NCI-H446 treated with DMSO at 0.1 percent for 48 hours (cell line): ENCODE data around the gene PAPOLA.
A peak's percentile ranks its signal among the peaks of the same experiment; 100 is the strongest.
"Not testable (repeated sequence)": the region's sequence is repeated elsewhere in the genome, so short reads cannot be mapped to it uniquely, and the experiment has no call there.

ENCODE experiments used
- DNase-seq: peaks from one replicate; lab custom pipeline; 2025; lab: John Stamatoyannopoulos, UW

PAPOLA gene

DNA sequence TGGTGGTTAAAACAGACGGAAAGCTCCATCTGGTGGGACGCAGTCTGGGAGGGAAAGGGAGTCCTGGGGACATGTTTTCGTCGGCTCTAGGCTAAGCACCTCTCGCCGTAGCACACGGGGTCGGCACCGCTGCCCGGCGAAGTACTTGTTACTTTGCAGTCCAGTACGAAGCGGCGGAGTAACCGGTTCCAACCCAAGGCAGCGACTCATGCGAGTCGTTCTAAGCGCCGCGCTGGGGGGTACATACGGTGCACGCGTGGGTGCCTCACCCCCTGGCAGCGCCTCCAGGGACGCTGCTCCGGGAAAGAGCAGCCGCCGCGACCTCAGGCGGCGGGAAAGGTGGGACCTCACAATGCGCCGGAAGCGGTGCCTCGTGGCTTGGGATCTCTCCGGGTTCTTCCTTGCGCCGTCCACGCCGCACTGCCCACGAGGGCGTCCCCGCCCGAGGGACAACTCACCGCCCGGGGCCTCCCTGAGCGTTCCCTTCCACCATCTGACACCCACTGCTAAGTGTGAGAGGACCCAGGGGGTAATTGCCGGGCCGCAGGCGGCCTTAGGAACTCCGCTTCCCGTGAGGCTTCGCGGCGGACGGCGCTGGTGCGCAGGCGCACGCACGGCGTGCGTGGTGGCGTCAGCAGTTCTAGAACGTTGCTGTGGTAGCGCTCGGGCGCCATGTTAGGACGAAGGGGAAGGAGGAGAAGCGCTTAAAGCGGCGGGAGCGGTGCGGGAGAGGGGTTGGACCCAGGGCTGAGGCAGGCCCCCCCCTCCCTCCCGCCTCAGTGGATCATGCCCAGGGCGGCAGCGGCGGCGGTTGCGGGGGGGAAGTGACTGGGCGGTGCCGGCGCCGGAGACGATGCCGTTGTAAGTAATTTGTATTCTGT, at the start of gene PAPOLA:
PAPOLA (plus strand) TSS at position 643 of the 881 bp plus-strand sequence; CDS start at position 854, 211 bp downstream.
- peak; percentile 89 for DNase-seq

DNA sequence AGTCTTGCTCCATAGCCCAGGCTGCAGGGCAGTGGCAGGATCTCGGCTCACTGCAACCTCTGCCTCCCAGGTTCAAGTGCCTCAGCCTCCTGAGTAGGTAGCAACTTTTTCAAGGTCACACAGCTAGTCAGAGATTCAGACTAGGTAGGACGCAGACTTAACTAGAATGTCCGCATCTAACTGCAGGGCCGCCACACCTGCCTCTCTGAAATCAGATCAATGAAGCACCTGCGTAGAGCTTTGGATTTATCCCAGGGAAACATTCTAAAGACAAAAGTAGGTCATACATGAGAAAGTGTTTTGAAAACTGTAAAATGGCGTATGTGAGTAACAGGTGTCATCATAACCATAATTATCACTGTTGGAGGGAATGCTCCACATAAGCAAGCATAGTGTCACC, 49.5 kb upstream of the PAPOLA start:
- no peak for DNase-seq

DNA sequence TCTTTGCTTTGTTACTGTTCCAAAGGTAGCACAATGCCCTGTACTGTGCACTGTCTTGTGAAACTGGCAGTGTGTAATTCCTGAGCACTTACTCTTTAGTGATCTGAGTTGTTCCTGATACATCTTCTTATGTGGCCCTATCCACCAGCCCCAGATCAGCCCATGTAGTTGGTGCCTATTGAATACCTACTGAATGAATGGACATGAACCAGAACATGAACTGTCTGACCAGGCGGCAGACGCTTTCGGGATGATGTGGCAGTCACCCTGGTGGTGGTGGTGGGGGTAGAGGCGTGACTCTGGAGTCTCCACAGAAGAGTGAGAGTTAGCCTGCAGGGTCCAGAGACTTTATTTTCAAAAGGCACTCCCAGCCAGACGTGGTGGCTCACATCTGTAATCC, 46.6 kb upstream of the PAPOLA start:
- no peak for DNase-seq

DNA sequence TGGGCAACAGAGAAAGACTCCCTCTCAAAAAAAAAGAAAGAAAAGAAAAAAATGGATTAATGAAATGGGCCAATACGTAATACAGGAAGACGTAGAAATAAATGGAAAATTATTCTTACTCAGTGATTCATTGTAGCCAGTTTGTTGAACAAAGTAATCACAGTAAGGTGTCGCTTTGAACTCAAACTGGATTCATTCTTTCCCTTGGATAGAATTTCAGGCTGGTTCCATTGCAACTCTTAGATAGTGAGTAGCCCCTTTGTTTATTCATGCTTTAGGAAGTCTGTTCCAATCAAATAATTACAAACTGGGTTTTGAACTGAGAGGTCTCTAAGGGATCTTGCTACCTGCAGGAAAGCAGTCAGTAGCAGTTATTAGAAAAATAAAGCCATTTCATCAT, 42.3 kb upstream of the PAPOLA start:
- no peak for DNase-seq

DNA sequence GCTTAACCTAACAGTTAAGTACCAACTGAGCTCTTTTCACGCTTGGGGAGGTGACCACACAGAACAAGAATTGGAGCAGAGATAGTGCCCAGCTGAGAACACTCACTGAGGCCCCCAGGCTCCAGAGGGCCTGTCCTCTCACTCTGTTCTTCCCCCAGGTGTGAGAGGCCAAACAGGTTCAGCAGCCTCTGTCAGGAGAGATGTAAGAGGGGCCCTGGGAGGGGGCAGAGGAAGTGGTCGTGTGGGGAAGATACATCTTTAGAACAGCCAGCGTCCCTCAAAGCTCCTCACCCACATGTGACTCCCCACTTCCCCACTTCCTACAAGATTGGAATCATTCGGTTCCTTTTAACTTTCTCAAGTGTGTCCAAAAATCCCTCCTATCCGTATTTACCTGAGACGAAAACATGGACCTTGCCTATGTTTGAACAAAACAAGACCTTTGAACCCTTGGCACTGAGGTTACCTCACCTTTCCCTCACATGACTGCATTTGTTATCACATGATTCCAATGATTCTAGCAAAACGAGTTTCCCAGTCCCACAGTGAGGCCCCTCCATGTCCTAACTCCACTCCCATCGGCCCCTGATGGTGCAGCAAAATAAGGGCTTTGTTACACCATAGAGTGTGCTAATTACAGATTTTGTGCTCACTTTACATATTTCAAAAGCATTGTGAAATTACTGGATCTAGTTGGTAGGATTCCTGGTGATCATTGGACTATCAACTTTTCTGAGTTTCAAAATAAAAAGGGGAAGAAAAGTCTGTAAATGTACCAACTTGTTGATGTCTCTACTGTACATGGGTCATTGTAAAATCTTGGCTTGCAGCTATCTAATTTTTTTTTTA, 40.0 kb upstream of the PAPOLA start:
- DNase-seq, result no peak

DNA sequence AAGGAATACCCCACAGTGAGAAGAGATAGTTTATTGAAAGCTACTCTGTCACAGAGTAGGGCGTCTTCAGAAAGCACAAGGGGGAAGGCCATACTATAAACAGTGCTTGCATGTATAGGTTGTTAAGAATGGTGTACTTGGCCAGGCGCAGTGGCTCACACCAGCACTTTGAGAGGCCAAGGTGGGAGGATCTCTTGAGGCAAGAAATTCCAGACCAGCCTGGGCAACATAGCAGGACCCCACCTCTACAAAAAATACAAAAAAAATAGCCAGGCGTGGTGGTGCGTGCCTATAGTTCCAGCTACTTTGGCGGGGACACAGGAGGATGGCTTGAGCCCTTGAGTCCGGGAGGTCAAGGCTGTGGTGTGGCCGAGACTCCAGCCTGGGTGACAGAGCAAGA, 38.0 kb upstream of the PAPOLA start:
- no peak for DNase-seq

DNA sequence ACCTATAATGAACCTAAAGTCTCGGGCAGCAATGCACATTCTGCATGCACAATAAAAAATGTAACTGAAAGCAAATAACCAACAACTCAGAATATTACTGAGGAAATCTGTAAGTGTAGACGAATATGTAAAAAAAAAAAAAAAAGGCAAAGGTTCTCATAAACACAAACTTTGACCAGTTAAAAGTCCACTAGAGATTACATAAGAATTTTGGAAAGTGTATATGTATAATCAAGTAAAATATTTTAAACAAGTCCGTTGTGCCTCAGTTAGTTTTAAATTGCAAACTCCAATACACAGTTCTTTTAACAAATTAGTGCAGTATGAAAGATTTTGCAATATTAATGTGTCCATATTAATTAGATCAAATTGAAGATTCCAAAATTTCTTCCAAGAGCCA, 35.3 kb upstream of the PAPOLA start:
- no peak for DNase-seq

DNA sequence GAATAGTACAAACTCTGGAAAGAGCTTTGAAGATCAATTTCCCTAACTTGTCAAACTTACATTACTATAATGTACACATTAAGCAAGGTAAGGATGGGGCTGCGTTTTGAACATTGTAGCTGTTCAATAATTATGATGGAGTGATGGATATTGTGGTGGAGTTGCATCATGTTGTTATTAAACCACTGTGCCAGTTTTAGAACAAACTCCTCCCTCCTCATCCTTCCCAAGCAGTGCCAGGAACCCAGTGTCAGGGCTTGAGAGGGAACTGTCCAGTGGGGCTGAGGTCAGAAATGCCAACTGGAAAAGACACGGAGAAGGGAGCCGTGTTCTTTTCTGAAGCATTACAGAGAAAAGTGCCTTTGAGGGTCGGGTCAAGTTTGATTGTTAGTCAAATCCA, 31.9 kb upstream of the PAPOLA start:
- no peak for DNase-seq

DNA sequence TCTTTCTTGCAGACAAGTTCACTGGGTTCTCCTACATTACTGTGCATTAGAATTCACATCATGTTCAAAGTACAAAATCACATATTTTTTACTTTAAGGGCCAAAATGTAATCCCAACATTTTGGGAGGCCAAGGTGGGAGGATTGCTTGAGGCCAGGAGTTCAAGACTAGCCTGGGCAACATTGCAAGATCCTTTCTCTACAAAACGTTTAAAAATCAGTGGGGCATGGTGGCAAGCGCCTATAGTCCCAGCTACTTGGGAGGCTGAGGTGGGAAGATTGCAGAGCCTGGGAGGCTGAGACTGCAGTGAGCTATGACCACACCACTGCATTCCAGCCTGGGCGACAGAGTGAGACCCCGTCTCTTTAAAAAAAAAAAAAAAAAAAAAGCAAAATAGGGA, 31.2 kb upstream of the PAPOLA start:
- not testable (repeated sequence) for DNase-seq

DNA sequence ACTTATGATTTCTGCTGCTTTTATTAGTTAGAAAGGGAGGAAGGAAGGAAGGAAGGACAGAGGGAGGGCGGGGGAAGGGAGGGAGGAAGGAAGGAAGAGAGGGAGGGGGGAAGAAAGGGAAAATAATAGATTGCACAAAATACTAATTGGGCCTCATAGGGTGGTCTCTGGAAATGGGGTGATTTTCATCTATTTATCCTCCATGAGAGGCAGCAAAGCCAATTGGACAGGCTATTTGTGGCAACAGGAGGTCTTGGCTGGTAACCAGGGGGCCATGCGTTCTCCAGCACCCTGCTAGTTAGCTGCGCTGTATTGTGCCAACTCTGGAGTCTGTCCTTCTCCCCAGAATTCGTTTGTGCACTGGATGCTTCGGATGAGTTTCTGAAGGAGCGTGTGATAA, 24.1 kb upstream of the PAPOLA start:
- no peak for DNase-seq

DNA sequence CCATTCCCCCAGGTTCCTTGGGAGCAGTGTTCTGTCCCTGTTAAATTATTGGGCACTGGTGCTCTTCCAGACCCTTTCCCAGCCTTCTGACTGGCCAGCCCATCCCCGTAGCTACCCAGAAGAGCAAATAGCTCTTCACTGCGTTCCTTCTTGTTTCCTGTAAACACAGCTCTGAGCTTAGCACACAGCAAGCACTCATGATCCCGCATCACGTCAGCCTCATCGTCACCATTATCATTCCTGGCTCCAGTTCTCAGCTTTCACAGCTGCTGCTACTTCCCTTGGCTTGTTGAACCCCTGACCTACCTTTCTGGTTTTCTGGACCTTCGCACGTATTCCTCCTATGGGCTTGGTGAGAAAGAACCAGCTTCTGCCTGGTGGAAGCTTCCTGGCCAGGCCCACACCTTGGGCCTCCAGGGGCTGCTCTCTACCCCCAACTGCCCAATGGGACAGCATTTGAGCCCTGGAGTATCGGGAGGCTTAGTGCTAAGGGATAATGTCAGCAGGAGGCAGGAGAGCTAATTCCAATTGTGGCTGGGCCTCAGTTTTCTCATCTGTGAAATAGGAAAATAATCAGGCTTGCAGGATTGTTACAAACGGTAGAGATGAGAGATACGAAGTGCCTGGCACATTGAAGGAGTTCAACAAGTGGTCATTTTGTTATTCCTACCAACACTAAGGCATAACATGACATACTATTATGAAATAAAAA, 22.6 kb upstream of the PAPOLA start:
- no peak for DNase-seq

DNA sequence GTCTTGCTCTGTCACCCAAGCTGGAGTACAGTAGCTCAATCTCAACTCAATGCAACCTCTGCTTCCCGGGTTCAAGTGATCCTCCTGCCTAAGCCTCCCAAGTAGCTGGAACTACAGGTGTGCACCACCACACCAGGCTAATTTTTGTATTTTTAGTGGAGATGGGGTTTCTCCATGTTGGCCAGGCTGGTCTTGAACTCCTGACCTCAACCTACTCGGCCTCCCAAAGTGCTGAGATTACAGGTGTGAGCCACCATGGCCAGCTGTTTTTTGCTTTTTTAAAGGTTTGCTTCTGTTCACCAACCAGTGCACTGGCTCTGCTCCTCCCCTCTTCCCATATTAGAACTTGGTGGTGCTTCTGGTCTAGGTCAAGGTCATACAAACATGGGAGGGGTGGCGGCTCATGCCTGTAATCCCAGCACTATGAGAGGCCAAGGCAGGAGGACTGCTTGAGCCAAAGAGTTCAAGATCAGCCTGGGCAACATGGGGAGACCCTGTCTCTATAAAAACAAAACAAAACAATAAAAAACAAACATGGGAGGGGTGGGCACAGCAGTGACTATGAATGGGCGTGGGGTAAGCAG, 20.4 kb upstream of the PAPOLA start:
- no peak for DNase-seq

- DNase-seq, result no peak
Measured at GRCh38 chr14:96482986-96483385, 19.2 kb upstream of the PAPOLA start.

- DNase-seq, result no peak
Measured at GRCh38 chr14:96484399-96484798, 17.8 kb upstream of the PAPOLA start.

- DNase-seq, result no peak
Measured at GRCh38 chr14:96486705-96487104, 15.5 kb upstream of the PAPOLA start.

DNA sequence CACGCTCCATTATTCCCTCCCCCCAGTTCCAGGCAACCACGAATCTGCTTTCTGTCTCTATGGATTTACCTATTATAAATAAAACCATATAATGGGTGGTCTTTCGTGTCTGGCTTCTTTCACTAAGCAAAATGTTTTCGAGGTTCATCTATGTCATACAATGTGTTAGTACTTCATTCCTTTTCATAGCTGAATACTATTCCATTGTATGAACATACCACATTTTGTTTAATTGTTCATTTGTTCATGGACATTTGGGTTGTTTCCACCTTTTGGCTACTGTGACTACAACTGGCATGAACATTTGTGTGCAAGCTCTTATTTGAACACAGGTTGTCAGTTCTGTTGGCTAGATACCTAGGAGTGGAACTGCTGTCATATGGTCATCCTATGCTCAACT, 12.9 kb upstream of the PAPOLA start:
- no peak for DNase-seq

DNA sequence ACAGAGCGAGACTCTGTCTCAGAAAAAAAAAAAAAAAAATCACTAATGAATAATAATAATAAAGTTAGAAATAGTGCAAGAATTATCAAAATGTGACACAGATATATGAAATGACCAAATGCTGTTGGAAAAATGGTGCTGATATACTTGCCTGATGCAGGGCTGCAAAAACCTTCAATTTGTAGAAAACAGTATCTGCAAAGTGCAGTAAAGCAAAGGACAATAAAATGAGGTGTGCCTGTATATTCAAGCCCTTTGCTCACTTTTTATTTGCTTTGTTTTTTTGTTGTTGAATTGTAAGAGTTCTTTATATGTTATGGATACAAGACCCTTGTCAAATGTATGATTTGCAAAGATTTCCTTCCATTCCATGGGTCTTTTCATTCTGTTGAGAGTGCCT, 9.0 kb upstream of the PAPOLA start:
- no peak for DNase-seq

DNA sequence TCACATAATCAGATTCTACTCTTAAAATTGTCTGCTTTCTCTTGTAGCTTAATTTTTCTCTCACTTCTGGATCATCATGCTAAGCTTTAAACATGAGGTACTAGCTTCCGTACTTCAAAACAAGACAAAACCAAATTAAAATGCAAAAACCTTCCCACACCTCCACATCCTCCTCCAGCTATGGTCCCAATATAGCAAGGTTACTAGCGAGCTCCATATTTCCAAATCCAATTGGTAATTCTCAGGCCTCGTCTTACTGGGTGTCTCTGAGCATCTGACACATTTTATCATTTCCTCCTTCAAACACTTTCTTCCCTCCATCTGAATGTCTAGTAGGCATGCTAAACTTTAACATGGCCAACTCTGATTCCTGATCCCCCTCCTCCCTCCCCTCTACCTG, 7.9 kb upstream of the PAPOLA start:
- DNase-seq, result no peak

- no peak for DNase-seq
Measured at GRCh38 chr14:96497087-96497486, 5.1 kb upstream of the PAPOLA start.

- DNase-seq, result no peak
Measured at GRCh38 chr14:96497586-96497985, 4.6 kb upstream of the PAPOLA start.

- DNase-seq, result no peak
Measured at GRCh38 chr14:96501217-96501739, 904 bp upstream of the PAPOLA start.
